A549 (cell line): ENCODE results near the gene GZMH. TPM values are rescaled to one million over a fixed set of nuclear protein-coding genes. Genes with fewer than 3 reads are reported as not detected.

Experiments used
- ATAC-seq, 2 experiments: fragments of 200-7000 bp in 1 of 2; fragments of >200 bp in 1 of 2; cut with Nextera tagmentation in 1 of 2; cut with Tn5 transposase in 1 of 2; 3 replicates each; pipeline versions ENCODE4 v1.8.0 to v1.9.1; 2018 to 2020; ENCODE audit warnings: mild to moderate bottlenecking in 1 of 2, moderate library complexity in 1 of 2
- CTCF ChIA-PET: fragments of 300-600 bp; sonication (Branson Sonifier 250); formaldehyde crosslinking; extraction: SDS; loops from one replicate; lab custom pipeline; 2021; ENCODE audit warnings: antibody characterized with exemption, inconsistent platforms; lab: Yijun Ruan, JAX
- POLR2A ChIA-PET: fragments of 350-600 bp; formaldehyde crosslinking; extraction: SDS; loops from one replicate; lab custom pipeline; 2021; ENCODE audit warnings: antibody characterized with exemption, inconsistent platforms; lab: Yijun Ruan, JAX
- DNase-seq, 2 experiments: peaks; one replicate each; pipeline versions ENCODE4 v3.0.0 to v3.0.0-alpha.2; 2011 to 2016; ENCODE audit warnings: low read depth in 1 of 2, low spot score in 1 of 2
- FAIRE-seq: peaks from 2 replicates; lab custom pipeline; 2011; peaks lifted over from hg19 to GRCh38; lab: Jason Lieb, UNC
- H3K27ac ChIP-seq, 2 experiments: fragments of >200 bp; sonication (Bioruptor Twin); formaldehyde crosslinking; 3 replicates each; pipeline ENCODE4 v1.5.1; 2016 to 2017
- H3K4me1 ChIP-seq: fragments of >200 bp; sonication (Bioruptor Twin); formaldehyde crosslinking; 3 replicates; pipeline ENCODE4 v1.6.1; 2016
- H3K4me2 ChIP-seq: fragments of >200 bp; sonication (Bioruptor Twin); formaldehyde crosslinking; 3 replicates; pipeline ENCODE4 v1.6.1; 2016
- H3K4me3 ChIP-seq: fragments of >200 bp; sonication (Bioruptor Twin); formaldehyde crosslinking; 3 replicates; pipeline ENCODE4 v1.5.1; 2016
- H3K9me3 ChIP-seq: fragments of >200 bp; sonication (Bioruptor Twin); formaldehyde crosslinking; 3 replicates; pipeline ENCODE4 v1.6.1; 2016
- BCL3 ChIP-seq: fragments of >200 bp; sonication (Bioruptor Twin); formaldehyde crosslinking; IDR thresholded peaks from 3 replicates; pipeline ENCODE4 v1.6.1; 2016
- BHLHE40 ChIP-seq: IDR thresholded peaks from 2 replicates; pipeline ENCODE4 v1.6.1; 2012; ENCODE audit warnings: low read depth, low read length, inconsistent platforms
- CTCF ChIP-seq: fragments of >200 bp; sonication (Bioruptor Twin); formaldehyde crosslinking; IDR thresholded peaks from 3 replicates; pipeline ENCODE4 v1.5.1; 2016
- GATA3 ChIP-seq: IDR thresholded peaks from 2 replicates; pipeline ENCODE4 v1.6.1; 2012; ENCODE audit warnings: borderline replicate concordance
- HOXA7 ChIP-seq: fragments of 250-450 bp; sonication (Bioruptor Pico); IDR thresholded peaks from 2 replicates; pipeline ENCODE4 v1.5.0; 2020; ENCODE audit warnings: mild to moderate bottlenecking, moderate library complexity
- HOXB5 ChIP-seq: fragments of 250-450 bp; sonication (Bioruptor Pico); IDR thresholded peaks from 2 replicates; pipeline ENCODE4 v1.5.0; 2020; ENCODE audit warnings: mild to moderate bottlenecking, moderate library complexity
- JUNB ChIP-seq: fragments of >200 bp; sonication (Bioruptor Twin); formaldehyde crosslinking; IDR thresholded peaks from 2 replicates; pipeline ENCODE4 v1.6.1; 2016
- KDM1A ChIP-seq: fragments of 200-600 bp; sonication (generic); IDR thresholded peaks from 2 replicates; pipeline ENCODE4 v1.6.1; 2016; ENCODE audit warnings: low read depth, mild to moderate bottlenecking
- NPAS2 ChIP-seq: fragments of 250-450 bp; sonication (Bioruptor Pico); IDR thresholded peaks from 2 replicates; pipeline ENCODE4 v1.8.0; 2022; ENCODE audit warnings: mild to moderate bottlenecking, moderate library complexity, borderline replicate concordance
- NR3C1 ChIP-seq: fragments of >200 bp; sonication (Bioruptor Twin); formaldehyde crosslinking; IDR thresholded peaks from 3 replicates; pipeline ENCODE4 v1.6.1; 2017
- PBX3 ChIP-seq: IDR thresholded peaks from 2 replicates; pipeline ENCODE4 v1.6.1; 2012
- POLR2AphosphoS2 ChIP-seq: conservative IDR thresholded peaks from 2 replicates; pipeline ENCODE4 v1.6.1; 2012; ENCODE audit warnings: low read length, improper control_type of control experiment, inconsistent platforms
- RAD21 ChIP-seq, 2 experiments: fragments of >200 bp in 1 of 2; sonication (Bioruptor Twin) in 1 of 2; formaldehyde crosslinking in 1 of 2; IDR thresholded peaks in 1 of 2; conservative IDR thresholded peaks in 1 of 2; 2 replicates in 1 of 2; 3 replicates in 1 of 2; pipeline ENCODE4 v1.6.1; 2012 to 2018; ENCODE audit warnings: inconsistent platforms in 1 of 2
- RARB ChIP-seq: fragments of 250-450 bp; sonication (Bioruptor Pico); IDR thresholded peaks from 2 replicates; pipeline ENCODE4 v1.8.0; 2021; ENCODE audit warnings: mild to moderate bottlenecking, moderate library complexity
- REST ChIP-seq: fragments of 200-600 bp; sonication (generic); IDR thresholded peaks from 2 replicates; pipeline ENCODE4 v1.6.1; 2016; ENCODE audit warnings: antibody characterized with exemption, mild to moderate bottlenecking, moderate library complexity
- RNF2 ChIP-seq: fragments of 200-600 bp; sonication (generic); IDR thresholded peaks from 2 replicates; pipeline ENCODE4 v1.6.1; 2016; ENCODE audit warnings: low read depth, mild to moderate bottlenecking, antibody characterized with exemption, moderate library complexity, borderline replicate concordance
- TP53 ChIP-seq: fragments of 250-450 bp; sonication (Bioruptor Pico); IDR thresholded peaks from 2 replicates; pipeline ENCODE4 v1.5.0; 2021; ENCODE audit warnings: mild to moderate bottlenecking, moderate library complexity
- USF2 ChIP-seq: fragments of 450-650 bp; IDR thresholded peaks from 2 replicates; pipeline ENCODE4 v1.6.1; 2014; ENCODE audit warnings: antibody characterized with exemption
- WGBS: methylation state at CpG from one replicate; pipeline ENCODE4 v1.1.6; 2017; ENCODE audit errors: missing lambda C conversion rate; 5-methylcytosine and 5-hydroxymethylcytosine counted together
- polyA plus RNA-seq, 4 experiments: library from polyadenylated mRNA; depleted of rRNA in 3 of 4; stranded (reverse); fragments of >200 nt; fragmentation: RNase III in 1 of 4; extraction: RNeasy Plus Mini Kit Qiagen cat#74134 plus additional on column Dnase treatment in 1 of 4; gene quantifications; 2 replicates in 3 of 4; 3 replicates in 1 of 4; pipeline ENCODE4 v1.2.3, GENCODE V29; 2011 to 2017

Gene GZMH
- polyA plus RNA-seq, 2 of the 4 experiments (the other 2 are of a cell fraction), result not detected

- POLR2A ChIA-PET, result no interaction called here
- Histone ChIP-seq H3K4me3 (no peak overlapping the region), H3K27ac (no peak overlapping the region), H3K4me1 (no peaks in the 10 kb centered on the region), H3K4me2 (no peak overlapping the region), H3K9me3 (no peaks in the 10 kb centered on the region)
- CTCF ChIA-PET, result no interaction called here
- no peak for TF ChIP-seq CTCF
- no peak for TF ChIP-seq KDM1A
- no peak for TF ChIP-seq BHLHE40
- no peak for TF ChIP-seq TP53 (CRISPR knock-in tag)
- no peak for TF ChIP-seq HOXB5 (CRISPR knock-in tag)
- TF ChIP-seq RAD21 (conservative IDR thresholded peaks at IDR 0.05 in 1 of 2, IDR thresholded peaks at IDR 0.05 in 1 of 2), result no peak
- no peak for TF ChIP-seq RARB
- TF ChIP-seq NR3C1, result no peak
- TF ChIP-seq GATA3, result no peak
- no peak for TF ChIP-seq NPAS2 (CRISPR knock-in tag)
- no peak for TF ChIP-seq PBX3
- no peak for TF ChIP-seq JUNB
- FAIRE-seq (no peak), ATAC-seq (no peak), DNase-seq (no peak)
- 12% methylated on average over 4 of the region's 4 CpGs for WGBS
Observed at GRCh38 chr14:24607081-24607480, 2.4 kb downstream of the GZMH start.

GRCh38 chr14:24606297-24606696 lies 3.2 kb downstream of the GZMH start:
- CTCF ChIA-PET, result interaction anchor here (1.8 kb wide), 1 partner anchor 8 kb away, joined by 5 read pairs; no protein-coding TSS in a partner anchor
- ATAC-seq (no peak), DNase-seq (no peak), FAIRE-seq (no peak)
- H3K27ac ChIP-seq, result no peak overlapping the region
- H3K4me3 ChIP-seq, result no peak overlapping the region
- no peaks in the 10 kb centered on the region for H3K4me1 ChIP-seq
- POLR2A ChIA-PET, result no interaction called here
- no peak for TF ChIP-seq USF2
- TF ChIP-seq HOXB5 (CRISPR knock-in tag), result no peak
- TF ChIP-seq POLR2AphosphoS2, result no peak
- no peak for TF ChIP-seq HOXA7
- TF ChIP-seq RNF2, result no peak
- TF ChIP-seq BCL3, result no peak
- no peak for TF ChIP-seq REST
- 3% methylated on average over 3 of the region's 3 CpGs for WGBS
- H3K9me3 ChIP-seq, result no peaks in the 10 kb centered on the region
- H3K4me2 ChIP-seq, result no peak overlapping the region
